Fibroblast of skin of right quadriceps (primary cell): ENCODE measurements around the gene CCSER2.
"Not testable (repeated sequence)": the region's sequence is repeated elsewhere in the genome, so short reads cannot be mapped to it uniquely, and the experiment has no call there.

Source experiments
- DNase-seq: peaks from one replicate; pipeline ENCODE4 v3.0.0-alpha.2; 2013

CCSER2 gene

GRCh38 chr10:84312816-84313215 lies 15.6 kb upstream of the CCSER2 start:
- no peak for DNase-seq

- DNase-seq: no peak
Measured at GRCh38 chr10:84314275-84314674, 14.1 kb upstream of the CCSER2 start.

DNA sequence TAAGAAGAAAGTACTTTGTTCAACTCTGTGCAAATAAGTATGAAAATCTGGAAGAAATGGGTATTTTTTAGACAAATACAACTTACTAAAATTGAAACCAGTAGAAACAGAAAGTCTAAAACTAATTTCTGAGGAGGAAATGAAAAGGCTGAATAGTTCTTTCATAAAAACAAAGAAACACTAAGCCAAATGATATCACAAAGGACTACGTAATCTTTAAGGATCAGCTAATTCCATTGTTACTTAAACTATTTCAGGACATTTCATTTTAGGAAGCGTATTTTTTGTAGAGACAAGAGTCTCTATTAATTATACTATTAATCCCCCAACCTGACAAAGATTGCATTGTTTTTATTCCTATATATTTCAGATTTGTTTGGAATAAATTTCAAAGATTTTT lies 11.2 kb upstream of the CCSER2 start:
- no peak for DNase-seq

DNA sequence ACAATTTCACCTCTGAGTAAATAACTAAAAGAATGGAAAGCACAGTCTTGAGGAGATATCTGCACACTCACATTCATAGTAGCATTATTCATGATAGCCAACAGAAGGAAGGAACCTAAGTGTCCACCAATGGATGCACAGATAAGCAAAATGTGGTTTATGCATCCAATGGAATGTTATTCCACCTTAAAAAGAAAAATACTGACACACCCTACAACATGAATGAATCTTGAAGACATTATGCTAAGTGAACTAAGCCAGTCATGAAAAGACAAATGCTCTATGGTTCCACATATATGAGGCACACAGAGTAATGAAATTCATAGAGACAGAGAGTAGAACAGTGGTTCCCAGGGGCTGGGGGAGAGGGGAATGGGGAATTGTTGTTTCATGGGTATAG lies 6.5 kb upstream of the CCSER2 start:
- DNase-seq: no peak

- DNase-seq: not testable (repeated sequence)
Measured at GRCh38 chr10:84323566-84323965, 4.8 kb upstream of the CCSER2 start.

DNA sequence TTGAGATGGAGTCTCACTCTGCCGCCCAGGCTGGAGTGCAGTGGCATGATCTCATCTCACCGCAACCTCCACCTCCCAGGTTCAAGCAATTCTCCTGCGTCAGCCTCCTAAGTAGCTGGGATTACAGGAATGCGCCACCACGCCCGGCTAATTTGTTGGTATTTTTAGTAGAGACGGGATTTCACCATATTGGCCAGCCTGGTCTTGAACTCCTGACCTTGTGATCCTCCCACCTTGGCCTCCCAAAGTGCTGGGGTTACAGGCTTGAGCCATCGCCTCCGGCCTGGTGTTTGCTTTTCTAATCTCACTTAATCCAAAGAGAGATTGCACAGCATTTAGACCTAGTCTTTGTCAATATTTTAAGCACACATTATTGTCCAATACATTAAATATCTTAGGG lies 1.4 kb upstream of the CCSER2 start:
- DNase-seq: not testable (repeated sequence)

DNA sequence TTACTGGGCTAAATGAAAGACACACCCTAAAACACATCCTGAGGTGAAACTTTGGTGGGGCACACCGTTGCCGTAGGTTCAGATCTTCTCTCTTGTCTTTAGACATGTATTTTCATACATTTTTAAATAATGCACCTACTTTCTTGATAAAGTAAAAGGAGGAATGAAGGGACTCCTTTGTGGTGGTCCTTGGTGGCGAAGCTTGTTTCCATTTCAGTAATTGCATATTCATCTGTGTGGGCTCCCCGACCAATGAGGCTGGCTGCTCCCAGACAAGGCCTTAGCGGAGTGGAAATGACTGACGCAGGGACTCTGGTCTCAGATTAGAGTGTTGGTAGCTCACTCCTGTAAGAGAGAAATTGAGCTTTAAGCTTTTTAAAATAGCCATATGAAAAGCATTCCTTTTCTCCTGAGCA lies 815 bp downstream of the CCSER2 start:
- DNase-seq: peak; percentile 37

- DNase-seq: no peak
Measured at GRCh38 chr10:84329986-84330651, 1.7 kb downstream of the CCSER2 start.

DNA sequence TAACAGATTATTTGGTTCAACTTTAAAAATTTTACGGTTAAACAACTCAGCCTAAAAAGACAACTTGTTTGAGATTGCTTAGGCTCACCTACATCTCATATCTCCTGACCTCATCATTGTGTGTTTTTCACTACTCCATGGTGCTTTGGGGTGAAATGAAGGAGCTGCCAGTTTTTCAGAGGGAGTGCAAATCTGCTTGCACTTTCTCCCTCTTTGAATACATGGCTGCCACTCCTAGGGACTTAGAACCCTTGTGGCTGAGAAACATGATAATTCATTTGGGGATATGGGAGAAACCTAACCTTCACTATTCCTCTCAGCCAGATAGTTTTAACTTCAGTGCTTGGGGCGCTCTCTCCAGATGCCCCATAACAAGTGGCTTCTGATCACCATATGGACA lies 2.7 kb downstream of the CCSER2 start:
- no peak for DNase-seq

DNA sequence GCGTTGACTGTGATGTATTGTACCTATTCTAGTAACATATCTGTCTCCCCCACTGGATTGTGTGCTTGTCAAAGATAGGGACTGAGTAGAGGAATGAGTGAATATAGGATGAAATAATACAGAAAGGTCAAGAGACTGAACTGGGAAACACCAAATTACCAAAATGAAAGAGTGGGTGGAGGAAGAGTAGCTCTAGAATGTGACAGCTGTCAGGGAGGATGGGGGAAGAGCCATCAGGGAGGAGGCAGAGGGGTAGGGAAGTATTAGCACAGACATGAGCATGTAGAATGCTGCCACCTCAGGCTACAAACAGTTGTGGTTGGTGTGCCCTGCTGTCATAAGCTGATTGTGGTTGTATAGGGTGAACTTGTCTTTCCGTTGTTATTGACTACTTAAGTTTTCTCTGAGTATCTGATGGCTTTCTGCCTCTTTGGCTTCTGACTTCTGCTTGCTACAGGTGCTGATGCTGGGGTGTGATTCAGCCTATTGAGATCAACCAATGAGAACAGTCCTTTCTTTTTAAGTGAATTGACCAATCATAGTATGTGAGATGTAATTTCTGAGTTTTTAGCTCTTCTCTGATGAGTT lies 5.6 kb downstream of the CCSER2 start:
- DNase-seq: peak; percentile 13

DNA sequence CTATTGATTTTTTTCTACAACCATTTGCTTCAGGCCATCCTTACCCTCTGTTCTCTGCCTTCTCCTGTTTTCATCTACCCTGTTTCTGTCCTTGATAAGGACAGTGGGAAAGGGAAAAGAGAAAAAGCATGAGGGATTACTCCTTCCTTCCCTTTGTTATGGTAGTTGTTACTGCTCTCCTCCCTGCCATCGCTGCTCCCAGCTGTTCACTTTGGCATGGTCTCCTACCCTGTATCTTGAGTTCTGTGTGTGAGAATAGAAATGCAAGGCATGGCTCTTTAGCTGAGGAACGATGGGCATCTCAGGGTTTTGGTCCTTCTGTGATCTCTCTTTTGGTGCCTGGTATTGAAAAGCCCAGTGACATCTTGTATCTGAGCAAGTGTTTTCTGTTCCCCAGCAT lies 6.4 kb downstream of the CCSER2 start:
- no peak for DNase-seq

DNA sequence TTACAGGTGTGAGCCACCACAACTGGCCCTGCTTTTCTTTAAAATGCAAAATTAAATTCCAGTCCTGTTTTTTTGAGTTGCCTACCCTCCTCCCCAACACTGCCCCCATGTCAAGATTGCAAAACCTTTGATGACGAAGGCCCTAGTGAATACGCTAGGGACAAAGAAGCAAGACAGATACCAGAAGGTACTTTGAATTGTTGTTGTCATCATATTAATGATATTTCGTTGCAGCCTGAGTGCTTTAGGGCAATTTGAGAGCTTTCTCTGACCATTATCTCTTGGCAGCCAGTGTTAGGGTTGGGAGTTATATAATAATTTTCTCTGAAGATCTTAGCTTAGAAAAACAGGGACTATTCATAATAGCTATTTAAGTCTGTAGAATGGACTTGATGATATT lies 7.1 kb downstream of the CCSER2 start:
- DNase-seq: no peak

DNA sequence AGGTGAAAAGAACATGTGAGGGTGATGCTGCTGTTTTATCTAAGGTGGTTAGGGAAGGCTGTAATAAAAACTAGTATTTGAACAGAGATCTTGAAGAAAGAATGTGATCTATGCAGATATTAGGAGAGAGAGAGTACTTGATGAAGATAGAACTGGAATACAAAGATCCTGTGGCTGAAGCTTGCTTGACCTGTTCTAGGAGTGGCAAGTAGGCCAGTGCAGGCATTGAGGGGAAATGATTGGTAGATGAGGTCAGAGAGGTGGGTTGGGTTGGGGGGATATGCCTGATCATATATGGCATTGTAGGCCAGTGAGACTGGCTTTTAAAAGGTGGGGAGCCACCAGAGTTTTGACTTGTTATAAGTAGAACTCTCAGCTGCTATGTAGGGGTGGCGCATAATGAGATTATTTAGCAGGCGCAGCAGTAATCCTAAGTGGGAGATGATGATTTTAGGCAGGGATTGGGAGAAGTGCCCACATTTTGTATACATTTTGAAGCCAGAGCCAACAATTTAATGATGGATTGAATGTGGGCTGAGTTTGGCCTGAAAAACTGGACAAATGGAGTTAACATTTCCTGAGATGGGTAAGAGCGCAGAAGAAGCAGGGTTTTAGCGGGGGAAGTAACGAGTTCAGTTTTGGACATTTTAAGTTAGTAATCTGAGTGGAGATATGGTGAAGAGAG lies 8.2 kb downstream of the CCSER2 start:
- DNase-seq: no peak

- DNase-seq: peak; percentile 41
Measured at GRCh38 chr10:84337199-84337598, 8.8 kb downstream of the CCSER2 start.

GRCh38 chr10:84339025-84339424 lies 10.6 kb downstream of the CCSER2 start:
- DNase-seq: no peak

DNA sequence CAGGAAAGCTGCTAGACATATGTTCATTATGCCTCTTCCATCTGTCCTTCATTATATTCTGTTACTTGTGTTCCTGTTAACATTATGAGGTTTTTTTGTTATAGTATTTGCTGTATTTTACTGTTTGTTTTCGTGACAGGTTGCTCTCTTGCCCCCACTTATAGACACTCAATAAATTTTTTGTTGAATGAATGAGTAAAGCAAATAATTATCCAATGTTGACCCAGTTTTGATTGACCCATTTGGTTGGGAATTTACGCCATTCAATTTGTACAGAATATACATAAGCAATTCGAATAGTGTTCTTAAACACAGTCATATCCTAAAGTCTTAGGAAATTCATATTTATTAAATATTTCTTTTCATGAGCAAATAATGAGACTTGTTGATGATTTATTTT lies 11.8 kb downstream of the CCSER2 start:
- DNase-seq: no peak

- no peak for DNase-seq
Measured at GRCh38 chr10:84340632-84341537, 12.5 kb downstream of the CCSER2 start.

GRCh38 chr10:84341538-84341856 lies 13.1 kb downstream of the CCSER2 start:
- DNase-seq: no peak

DNA sequence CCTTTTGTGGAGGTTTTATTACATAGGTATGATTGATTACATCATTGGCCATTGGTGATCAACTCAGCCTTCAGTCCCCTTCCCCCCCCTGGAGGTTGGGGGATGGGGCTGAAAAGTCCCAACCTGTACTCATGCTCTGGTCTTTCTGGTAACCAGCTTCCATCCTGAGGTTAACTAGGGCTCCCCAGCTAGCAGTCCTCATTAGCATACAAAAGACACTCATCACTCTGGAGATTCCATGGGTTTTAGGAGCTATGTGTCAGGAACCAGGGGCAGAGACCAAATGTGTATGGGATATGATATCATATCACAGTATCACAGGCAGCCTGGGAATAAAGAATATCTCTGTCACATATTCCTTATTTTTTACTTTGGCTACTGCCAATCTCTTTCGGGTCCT lies 13.6 kb downstream of the CCSER2 start:
- DNase-seq: no peak

GRCh38 chr10:84342584-84342983 lies 14.2 kb downstream of the CCSER2 start:
- no peak for DNase-seq

DNA sequence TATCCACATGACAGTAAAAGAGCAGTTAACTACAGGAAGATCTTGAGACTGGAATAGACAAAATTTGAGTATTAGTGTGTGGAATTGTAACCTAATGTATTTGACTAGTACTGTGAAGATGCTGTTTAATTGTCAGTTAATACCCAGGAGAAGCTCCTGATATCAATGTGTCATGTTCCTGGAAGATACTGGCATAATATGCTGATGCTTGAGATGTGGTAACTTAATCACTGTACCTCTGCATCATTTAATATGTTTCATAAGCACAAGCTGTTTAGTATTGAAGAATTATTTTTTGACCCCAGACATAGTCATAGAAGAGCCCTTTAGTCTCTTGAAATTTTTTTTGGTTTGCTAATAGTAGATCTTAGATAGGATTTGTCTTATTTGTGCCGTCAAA lies 15.4 kb downstream of the CCSER2 start:
- DNase-seq: no peak

DNA sequence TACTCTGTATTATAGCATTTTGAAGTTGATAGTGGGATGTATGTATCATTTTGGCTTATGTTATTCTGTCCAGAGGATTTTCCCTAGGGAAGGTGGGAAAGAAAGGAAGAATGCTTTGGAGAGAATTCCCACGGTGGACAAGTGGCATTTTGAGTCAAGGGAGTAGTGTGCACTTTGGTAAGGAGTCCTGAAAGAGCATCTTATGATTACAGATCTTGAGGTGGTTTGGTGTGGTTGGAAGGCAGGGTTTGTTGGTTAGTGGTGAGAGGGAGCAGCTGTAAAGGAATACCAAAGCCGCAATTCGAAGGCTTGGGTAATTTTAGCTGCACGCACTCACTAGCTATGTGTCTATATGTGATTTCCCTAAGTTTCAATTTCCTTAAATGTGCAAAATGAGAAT lies 16.1 kb downstream of the CCSER2 start:
- DNase-seq: no peak

- DNase-seq: not testable (repeated sequence)
Measured at GRCh38 chr10:84347575-84348002, 19.2 kb downstream of the CCSER2 start.

- DNase-seq: peak; percentile 84
Measured at GRCh38 chr10:84348447-84348846, 20.1 kb downstream of the CCSER2 start.
